A673 (cell line): Measurements from ENCODE around the gene SIAH2.

Source experiments
- CTCF ChIP-seq: fragments of 300-800, 200-600 bp; sonication (generic); conservative IDR thresholded peaks from 2 replicates; pipeline ENCODE4 v1.5.1; 2017; ENCODE audit warnings: low read depth, mild to moderate bottlenecking, antibody characterized with exemption, low read length, moderate library complexity, mixed read lengths
- EZH2 ChIP-seq: fragments of 200-600 bp; sonication (generic); IDR thresholded peaks from 2 replicates; pipeline ENCODE4 v1.6.1; 2017; ENCODE audit warnings: borderline replicate concordance, low read depth, mild to moderate bottlenecking, mixed read lengths, antibody characterized with exemption, low read length; ENCODE audit not compliant: poor library complexity, severe bottlenecking

GRCh38 chr3:150787741-150788370 lies 24.9 kb upstream of the SIAH2 start:
- TF ChIP-seq CTCF = peak; percentile 97
- TF ChIP-seq EZH2 = no peak
